ENCODE measurements around the gene RUNX3. TPM values are rescaled to one million over a fixed set of nuclear protein-coding genes. Genes with fewer than 3 reads are reported as not detected.

RUNX3 gene
- total RNA-seq, 1 experiment from 2014 or later: 0.33 TPM

- Mint-ChIP-seq H3K36me3 (ENCODE audit: insufficient read depth in 1 of 3, low read depth in 3 of 3) (no peaks in the 10 kb centered on the region), H3K27me3 (ENCODE audit: low read depth) (peaks cover 7% of the 10 kb centered on the region), H3K4me1 (peaks cover 0 to 8% of the 10 kb centered on the region in 2 experiments), H3K9me3 (no peaks in the 10 kb centered on the region), H3K27ac (peak overlapping the region in 1 of 3 experiments; percentile 80; a peak in 1 of 7 replicates), H3K4me3 (no peak overlapping the region)
- Histone ChIP-seq H3K23me2 (ENCODE audit: insufficient read length, low read depth, low read length, poor library complexity, severe bottlenecking) (no peaks in the 10 kb centered on the region), H3K18ac (ENCODE audit: insufficient read length, low read depth, low read length) (no peak overlapping the region), H2BK12ac (ENCODE audit: insufficient read length, low read depth, low read length) (no peak overlapping the region), H2BK20ac (ENCODE audit: low read depth, low read length, poor library complexity, severe bottlenecking) (no peak overlapping the region), H4K5ac (ENCODE audit: insufficient read length, low read depth, low read length) (no peak overlapping the region), H3K14ac (ENCODE audit: insufficient read depth, low read length) (no peak overlapping the region), H3K4me1 (ENCODE audit: insufficient read depth, low read length) (no peaks in the 10 kb centered on the region), H2AFZ (ENCODE audit: low read length) (no peak overlapping the region), H2BK120ac (ENCODE audit: low read depth, low read length, poor library complexity, severe bottlenecking) (no peak overlapping the region), H4K91ac (ENCODE audit: insufficient read length, low read depth, low read length) (no peak overlapping the region), H3K27ac (ENCODE audit: insufficient read length, low read depth, low read length) (no peak overlapping the region), H3K4me2 (ENCODE audit: insufficient read depth, insufficient read length, low read length) (no peak overlapping the region), H3K9ac (ENCODE audit: extremely low read depth, insufficient read length, low read length) (no peak overlapping the region), H2BK15ac (ENCODE audit: low read depth, low read length) (no peak overlapping the region), H3K56ac (ENCODE audit: insufficient read length, low read depth, low read length) (no peak overlapping the region), H4K8ac (replicated peaks; ENCODE audit: insufficient read length, low read depth, low read length) (no peak overlapping the region), H3T11ph (ENCODE audit: low read length) (no peak overlapping the region), H3K23ac (ENCODE audit: insufficient read length, low read depth, low read length) (no peak overlapping the region), H3K9me3 (ENCODE audit: control insufficient read depth, low read depth, low read length) (no peaks in the 10 kb centered on the region), H3K27me3 (ENCODE audit: insufficient read depth, low read length) (no peaks in the 10 kb centered on the region), H3K4ac (ENCODE audit: low read depth, low read length) (no peak overlapping the region), H2BK5ac (ENCODE audit: insufficient read length, low read length) (no peak overlapping the region), H4K20me1 (ENCODE audit: control insufficient read depth, insufficient read depth, insufficient read length) (no peaks in the 10 kb centered on the region), H3K79me2 (ENCODE audit: insufficient read depth, low read length) (no peaks in the 10 kb centered on the region), H3K79me1 (ENCODE audit: insufficient read depth, low read depth, low read length, poor library complexity, severe bottlenecking) (no peaks in the 10 kb centered on the region), H2AK5ac (ENCODE audit: insufficient read length, low read length) (no peak overlapping the region)
- TF ChIP-seq, protein P1, sequence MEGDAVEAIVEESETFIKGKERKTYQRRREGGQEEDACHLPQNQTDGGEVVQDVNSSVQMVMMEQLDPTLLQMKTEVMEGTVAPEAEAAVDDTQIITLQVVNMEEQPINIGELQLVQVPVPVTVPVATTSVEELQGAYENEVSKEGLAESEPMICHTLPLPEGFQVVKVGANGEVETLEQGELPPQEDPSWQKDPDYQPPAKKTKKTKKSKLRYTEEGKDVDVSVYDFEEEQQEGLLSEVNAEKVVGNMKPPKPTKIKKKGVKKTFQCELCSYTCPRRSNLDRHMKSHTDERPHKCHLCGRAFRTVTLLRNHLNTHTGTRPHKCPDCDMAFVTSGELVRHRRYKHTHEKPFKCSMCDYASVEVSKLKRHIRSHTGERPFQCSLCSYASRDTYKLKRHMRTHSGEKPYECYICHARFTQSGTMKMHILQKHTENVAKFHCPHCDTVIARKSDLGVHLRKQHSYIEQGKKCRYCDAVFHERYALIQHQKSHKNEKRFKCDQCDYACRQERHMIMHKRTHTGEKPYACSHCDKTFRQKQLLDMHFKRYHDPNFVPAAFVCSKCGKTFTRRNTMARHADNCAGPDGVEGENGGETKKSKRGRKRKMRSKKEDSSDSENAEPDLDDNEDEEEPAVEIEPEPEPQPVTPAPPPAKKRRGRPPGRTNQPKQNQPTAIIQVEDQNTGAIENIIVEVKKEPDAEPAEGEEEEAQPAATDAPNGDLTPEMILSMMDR (conservative IDR thresholded peaks at IDR 0.05): no peak
- no peak for DNase-seq
- no CpG with 5 or more reads among the region's 16 CpGs for WGBS (ENCODE audit: extremely low coverage, insufficient read length, low lambda C conversion rate)
These were observed 28.0 kb upstream of the RUNX3 start for GRCh38 chr1:24957808-24958752.

All from H9 (cell line).